CD4-positive, CD25-positive, alpha-beta regulatory T cell (primary cell): Measurements from ENCODE around the gene UPF1. TPM values are rescaled to one million over a fixed set of nuclear protein-coding genes. Genes with fewer than 3 reads are reported as not detected.

Experiments used
- ATAC-seq, 2 donors: fragments of 150-1000 bp; cut with Tn5 transposase; one replicate each; pipeline ENCODE4 v1.10.0; 2021; ENCODE audit warnings: low read depth in 2 of 2, moderate number of reproducible peaks in 2 of 2, moderate library complexity in 1 of 2
- DNase-seq, 3 donors: peaks; one replicate each; pipeline versions ENCODE4 v3.0.0 to v3.0.0-alpha.2; 2012 to 2022; ENCODE audit warnings: mixed read lengths in 1 of 3
- H3K27ac ChIP-seq: one replicate; pipeline ENCODE4 v1.7.0; 2013; ENCODE audit warnings: mild to moderate bottlenecking, low read length; ENCODE audit not compliant: insufficient read depth, poor library complexity, severe bottlenecking
- H3K27me3 ChIP-seq: one replicate; pipeline ENCODE4 v1.7.0; 2013; ENCODE audit warnings: low read length; ENCODE audit not compliant: control insufficient read depth, insufficient read depth
- H3K36me3 ChIP-seq: one replicate; pipeline ENCODE4 v1.7.0; 2013; ENCODE audit warnings: mild to moderate bottlenecking, low read length, moderate library complexity; ENCODE audit not compliant: control insufficient read depth, insufficient read depth
- H3K4me1 ChIP-seq: 2 replicates; pipeline ENCODE4 v1.7.0; 2013; ENCODE audit warnings: mild to moderate bottlenecking, low read length; ENCODE audit not compliant: insufficient read depth, control insufficient read depth, poor library complexity, severe bottlenecking
- H3K4me3 ChIP-seq: one replicate; pipeline ENCODE4 v1.7.0; 2013; ENCODE audit warnings: low read depth, mild to moderate bottlenecking, low read length, moderate library complexity
- H3K9me3 ChIP-seq, 2 experiments: 1 replicate in 1 of 2; 2 replicates in 1 of 2; pipeline ENCODE4 v1.7.0; 2013; ENCODE audit warnings: low read length in 2 of 2, mild to moderate bottlenecking in 1 of 2, moderate library complexity in 1 of 2; ENCODE audit not compliant: control insufficient read depth in 2 of 2
- H3K27ac Mint-ChIP-seq, 3 donors: one replicate each; pipeline ENCODE4 v1.8.0; 2020 to 2022; ENCODE audit warnings: mild to moderate bottlenecking in 3 of 3, mixed read lengths in 3 of 3, moderate library complexity in 2 of 3
- H3K27me3 Mint-ChIP-seq: one replicate; pipeline ENCODE4 v1.8.0; 2022; ENCODE audit warnings: mild to moderate bottlenecking, mixed read lengths
- H3K36me3 Mint-ChIP-seq: one replicate; pipeline ENCODE4 v1.8.0; 2020; ENCODE audit warnings: mixed read lengths
- H3K4me1 Mint-ChIP-seq, 4 donors: one replicate each; pipeline ENCODE4 v1.8.0; 2020 to 2022; ENCODE audit warnings: mixed read lengths in 4 of 4, mild to moderate bottlenecking in 1 of 4
- H3K4me3 Mint-ChIP-seq, 4 donors: one replicate each; pipeline ENCODE4 v1.8.0; 2020 to 2022; ENCODE audit warnings: mild to moderate bottlenecking in 4 of 4, mixed read lengths in 4 of 4, moderate library complexity in 3 of 4
- H3K9me3 Mint-ChIP-seq, 7 donors: one replicate each; pipeline ENCODE4 v1.8.0; 2020 to 2022; ENCODE audit warnings: mixed read lengths in 7 of 7, mild to moderate bottlenecking in 3 of 7, moderate library complexity in 2 of 7
- polyA plus RNA-seq, 4 donors: library from polyadenylated mRNA; unstranded; fragments of 300-500 nt; fragmentation: Illumina TruSeq; gene quantifications; one replicate each; pipeline ENCODE4 v1.2.3, GENCODE V29; 2021
- total RNA-seq: library from RNA; stranded (reverse); gene quantifications from one replicate; pipeline ENCODE4 v1.2.3, GENCODE V29; 2022

UPF1 gene
- total and polyA plus RNA-seq, 5 donors from 2014 or later: 8.6 to 140 (median 10.6) TPM

DNA sequence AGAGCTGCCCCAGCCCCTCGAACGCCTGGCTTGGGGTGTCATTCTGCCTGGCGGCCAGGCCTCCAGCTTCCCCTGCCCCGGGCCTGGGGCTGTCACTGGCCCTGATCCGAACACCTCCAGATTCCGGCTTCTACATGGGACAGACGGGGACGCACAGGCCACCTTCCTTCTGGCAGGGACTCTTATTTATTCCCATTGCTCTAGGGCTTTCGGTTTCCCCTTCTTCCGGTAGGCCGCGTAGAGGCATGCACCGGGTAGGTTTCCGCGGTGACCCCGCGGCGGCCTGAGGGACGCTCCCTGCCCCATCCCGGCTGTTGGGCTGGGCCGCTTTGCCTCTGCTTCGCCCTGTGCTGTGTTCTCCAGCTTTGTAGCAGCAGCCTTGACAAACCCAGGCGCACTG lies 36.0 kb downstream of the UPF1 start:
- no peaks in the 10 kb centered on the region for H3K9me3 ChIP-seq
- H3K4me3 Mint-ChIP-seq: no peak overlapping the region
- peaks cover 44% of the 10 kb centered on the region for H3K36me3 ChIP-seq
- no peak overlapping the region for H3K4me3 ChIP-seq
- H3K4me1 Mint-ChIP-seq: peaks cover 4 to 17% (median 9%) of the 10 kb centered on the region in 4 donors
- ATAC-seq (no peak), DNase-seq (no peak)
- peak overlapping the region in 1 of 3 donors; percentile 52 for H3K27ac Mint-ChIP-seq
- no peaks in the 10 kb centered on the region for H3K27me3 ChIP-seq
- no peak overlapping the region for H3K27ac ChIP-seq
- peaks cover 9% of the 10 kb centered on the region for H3K4me1 ChIP-seq
- peaks cover 7% of the 10 kb centered on the region for H3K36me3 Mint-ChIP-seq
- peaks cover 20% of the 10 kb centered on the region for H3K27me3 Mint-ChIP-seq
- no peaks in the 10 kb centered on the region for H3K9me3 Mint-ChIP-seq

DNA sequence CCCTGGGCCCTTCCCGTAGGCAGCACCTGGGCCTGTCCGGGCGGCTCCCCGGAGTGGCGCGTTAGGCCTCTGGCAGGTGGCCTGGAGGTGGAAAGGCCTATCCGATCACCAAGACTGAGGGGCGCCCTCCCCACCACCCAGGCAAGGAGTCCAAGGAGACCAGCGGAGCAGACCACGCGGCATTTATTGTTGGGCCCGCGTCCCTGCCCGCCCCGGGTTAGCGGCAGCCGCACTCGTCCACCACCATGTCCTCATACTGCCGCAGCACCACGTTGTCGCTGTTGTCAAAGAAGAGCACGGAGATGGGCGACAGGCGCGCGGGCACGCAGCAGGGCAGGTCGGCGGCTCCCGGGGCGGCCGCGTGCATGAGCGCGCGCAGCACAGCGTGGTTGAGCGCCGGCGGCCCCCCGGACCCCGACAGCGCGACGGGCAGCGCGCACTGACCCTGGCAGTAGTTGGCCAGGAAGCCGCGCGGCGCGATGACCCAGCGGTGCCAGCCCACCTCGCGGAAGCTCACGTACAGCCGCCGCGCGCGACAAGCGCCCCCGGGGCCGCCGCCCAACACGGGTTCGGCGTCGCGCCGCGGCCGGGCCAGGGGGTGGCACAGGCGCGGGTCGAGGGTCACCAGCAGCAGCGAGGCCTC lies 36.7 kb downstream of the UPF1 start:
- no peaks in the 10 kb centered on the region for H3K9me3 ChIP-seq
- H3K9me3 Mint-ChIP-seq: no peaks in the 10 kb centered on the region
- H3K4me1 Mint-ChIP-seq: peaks cover 4 to 17% (median 9%) of the 10 kb centered on the region in 4 donors
- H3K4me3 Mint-ChIP-seq: no peak overlapping the region
- no peaks in the 10 kb centered on the region for H3K27me3 ChIP-seq
- ATAC-seq (no peak), DNase-seq (no peak)
- H3K36me3 ChIP-seq: peaks cover 37% of the 10 kb centered on the region
- H3K27ac ChIP-seq: no peak overlapping the region
- no peak overlapping the region for H3K4me3 ChIP-seq
- peaks cover 21% of the 10 kb centered on the region for H3K27me3 Mint-ChIP-seq
- peak overlapping the region in 1 of 3 donors; percentile 52 for H3K27ac Mint-ChIP-seq
- peaks cover 7% of the 10 kb centered on the region for H3K36me3 Mint-ChIP-seq
- peaks cover 9% of the 10 kb centered on the region for H3K4me1 ChIP-seq

DNA sequence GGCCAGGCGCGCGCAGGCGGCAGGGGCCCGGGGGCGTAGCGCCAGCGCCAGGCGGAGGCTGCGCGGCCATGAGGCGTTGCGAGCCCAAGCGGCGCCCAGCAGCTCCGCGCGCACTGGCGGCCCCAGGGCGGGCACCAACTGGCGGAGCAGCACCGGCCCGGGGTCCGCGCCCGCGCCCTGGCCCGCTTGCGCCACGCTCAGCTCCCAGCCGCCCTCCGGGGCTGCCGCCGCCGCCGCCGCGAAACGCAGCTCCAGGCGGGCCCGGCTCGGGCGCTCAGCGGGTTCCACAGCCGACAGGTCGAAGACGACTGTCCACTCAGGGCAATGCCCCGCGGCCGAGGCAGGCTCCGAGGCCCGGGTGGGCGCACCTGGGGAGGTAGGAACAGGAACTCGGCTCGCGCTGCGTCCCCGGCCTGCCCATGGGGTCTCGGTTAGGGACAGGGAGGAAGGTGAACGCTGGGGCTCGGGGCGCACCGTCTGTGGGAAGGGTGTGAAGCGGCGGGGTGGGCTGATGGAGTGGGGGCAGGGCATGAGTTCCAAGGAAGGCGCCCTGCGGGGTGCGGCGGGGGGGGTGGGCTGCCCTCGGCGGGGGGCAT lies 37.4 kb downstream of the UPF1 start:
- H3K36me3 ChIP-seq: peaks cover 30% of the 10 kb centered on the region
- Mint-ChIP-seq H3K4me1 (peaks cover 4 to 17% (median 9%) of the 10 kb centered on the region in 4 donors), H3K36me3 (peaks cover 6% of the 10 kb centered on the region), H3K4me3 (no peak overlapping the region), H3K27me3 (peaks cover 25% of the 10 kb centered on the region), H3K27ac (no peak overlapping the region), H3K9me3 (no peaks in the 10 kb centered on the region)
- peaks cover 9% of the 10 kb centered on the region for H3K4me1 ChIP-seq
- no peaks in the 10 kb centered on the region for H3K27me3 ChIP-seq
- DNase-seq (no peak), ATAC-seq (no peak)
- no peak overlapping the region for H3K27ac ChIP-seq
- no peaks in the 10 kb centered on the region for H3K9me3 ChIP-seq
- no peak overlapping the region for H3K4me3 ChIP-seq

DNA sequence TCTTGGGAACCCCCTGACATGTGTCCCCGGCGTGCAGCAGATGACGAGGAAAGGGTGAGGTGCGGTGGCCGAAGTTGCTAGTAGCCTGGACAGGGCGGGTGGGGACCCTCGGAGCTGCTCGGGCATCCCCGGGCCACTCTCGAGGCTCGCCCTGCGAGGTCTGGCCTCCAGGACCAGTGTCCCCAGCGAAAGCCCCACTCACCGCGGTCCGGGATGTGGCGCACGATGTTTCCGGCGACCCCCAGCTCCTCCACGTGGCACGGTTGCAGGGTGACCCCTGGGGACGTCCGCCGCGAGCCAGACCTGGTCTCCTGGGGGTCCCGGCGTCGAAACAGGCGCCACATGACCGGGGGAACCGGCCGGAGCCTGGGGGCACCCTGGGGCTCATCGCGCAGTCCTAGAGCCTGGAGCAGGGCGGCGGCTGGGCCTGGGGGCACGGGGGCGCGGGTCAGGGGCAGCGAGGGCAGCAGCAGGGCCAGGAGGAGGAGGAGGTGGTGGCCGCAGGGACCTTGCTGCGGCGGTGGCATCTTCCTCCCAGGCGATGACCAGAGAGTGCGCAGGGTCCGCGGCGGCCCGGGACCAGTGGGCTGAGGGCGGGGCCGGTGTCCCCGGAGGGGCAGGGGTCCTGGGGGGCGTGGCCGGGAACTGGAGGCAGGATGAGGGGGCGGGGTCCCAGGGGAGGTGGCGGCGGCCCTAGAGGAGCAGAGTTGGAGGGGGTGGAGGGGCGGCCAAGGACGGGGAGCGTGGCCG lies 38.2 kb downstream of the UPF1 start:
- Mint-ChIP-seq H3K27me3 (peaks cover 25% of the 10 kb centered on the region), H3K9me3 (no peaks in the 10 kb centered on the region), H3K36me3 (peaks cover 3% of the 10 kb centered on the region), H3K27ac (no peak overlapping the region), H3K4me3 (no peak overlapping the region), H3K4me1 (peaks cover 4 to 17% (median 9%) of the 10 kb centered on the region in 4 donors)
- H3K27ac ChIP-seq: no peak overlapping the region
- no peaks in the 10 kb centered on the region for H3K9me3 ChIP-seq
- peaks cover 9% of the 10 kb centered on the region for H3K4me1 ChIP-seq
- H3K36me3 ChIP-seq: peaks cover 27% of the 10 kb centered on the region
- ATAC-seq: no peak
- no peak overlapping the region for H3K4me3 ChIP-seq
- no peaks in the 10 kb centered on the region for H3K27me3 ChIP-seq
- no peak for DNase-seq

- Histone ChIP-seq H3K27ac (no peak overlapping the region), H3K27me3 (no peaks in the 10 kb centered on the region), H3K4me1 (peaks cover 9% of the 10 kb centered on the region), H3K9me3 (no peaks in the 10 kb centered on the region), H3K36me3 (peaks cover 21% of the 10 kb centered on the region), H3K4me3 (no peak overlapping the region)
- DNase-seq (no peak), ATAC-seq (no peak)
- H3K4me3 Mint-ChIP-seq: peak overlapping the region in 1 of 4 donors; percentile 56
- H3K27me3 Mint-ChIP-seq: peaks cover 25% of the 10 kb centered on the region
- H3K9me3 Mint-ChIP-seq: no peaks in the 10 kb centered on the region
- H3K27ac Mint-ChIP-seq: peak overlapping the region in 1 of 3 donors; percentile 97
- H3K36me3 Mint-ChIP-seq: peaks cover 3% of the 10 kb centered on the region
- peaks cover 4 to 17% (median 9%) of the 10 kb centered on the region in 4 donors for H3K4me1 Mint-ChIP-seq
These were observed 38.9 kb downstream of the UPF1 start for GRCh38 chr19:18870531-18871172.

GRCh38 chr19:18871543-18871942 lies 39.8 kb downstream of the UPF1 start:
- Histone ChIP-seq H3K9me3 (no peaks in the 10 kb centered on the region), H3K36me3 (peaks cover 15% of the 10 kb centered on the region), H3K4me3 (no peak overlapping the region), H3K27ac (no peak overlapping the region), H3K4me1 (peaks cover 9% of the 10 kb centered on the region), H3K27me3 (no peaks in the 10 kb centered on the region)
- H3K9me3 Mint-ChIP-seq: no peaks in the 10 kb centered on the region
- H3K4me1 Mint-ChIP-seq: peaks cover 4 to 17% (median 9%) of the 10 kb centered on the region in 4 donors
- DNase-seq (no peak), ATAC-seq (no peak)
- peaks cover 25% of the 10 kb centered on the region for H3K27me3 Mint-ChIP-seq
- H3K27ac Mint-ChIP-seq: peak overlapping the region in 1 of 3 donors; percentile 57
- no peak overlapping the region for H3K4me3 Mint-ChIP-seq
- H3K36me3 Mint-ChIP-seq: peaks cover 3% of the 10 kb centered on the region

DNA sequence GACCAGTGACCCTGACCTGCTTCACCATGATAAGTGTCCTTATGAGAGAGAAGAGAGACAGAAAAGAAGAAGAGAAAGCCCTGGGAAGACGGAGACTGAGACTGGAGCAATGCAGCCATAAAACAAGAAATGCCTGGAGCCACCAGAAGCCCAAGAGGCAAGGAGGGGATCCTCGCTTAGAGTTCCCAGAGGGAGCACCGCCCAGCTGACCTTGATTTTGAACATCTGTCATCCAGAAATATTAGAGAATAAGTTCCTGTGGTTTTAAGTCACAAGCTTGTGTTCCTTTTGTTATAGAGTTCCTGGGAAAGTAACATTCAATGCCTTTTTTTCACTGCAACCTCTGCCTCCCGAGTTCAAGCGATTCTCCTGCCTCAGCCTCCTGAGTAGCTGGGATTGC lies 44.0 kb downstream of the UPF1 start:
- H3K27ac ChIP-seq: no peak overlapping the region
- H3K27ac Mint-ChIP-seq: no peak overlapping the region
- ATAC-seq: no peak

More for the DNA sequence above, 44.0 kb downstream of the UPF1 start:
- H3K27me3 ChIP-seq: no peaks in the 10 kb centered on the region
- no peak for DNase-seq
- H3K9me3 Mint-ChIP-seq: no peaks in the 10 kb centered on the region
- no peaks in the 10 kb centered on the region for H3K9me3 ChIP-seq
- H3K4me1 ChIP-seq: no peaks in the 10 kb centered on the region
- no peaks in the 10 kb centered on the region for H3K36me3 ChIP-seq
- H3K36me3 Mint-ChIP-seq: peaks cover 3% of the 10 kb centered on the region
- H3K4me1 Mint-ChIP-seq: peaks cover 4 to 13% (median 7%) of the 10 kb centered on the region in 4 donors
- H3K4me3 ChIP-seq: no peak overlapping the region
- no peak overlapping the region for H3K4me3 Mint-ChIP-seq
- H3K27me3 Mint-ChIP-seq: peaks cover 19% of the 10 kb centered on the region
